WTC11 (cell line): ENCODE measurements around the gene ZNF577. TPM values are rescaled to one million over a fixed set of nuclear protein-coding genes. Genes with fewer than 3 reads are reported as not detected.

Experiments
- ATAC-seq: fragments of 200-7000 bp; cut with Tn5 transposase; 2 replicates; pipeline ENCODE4 v1.10.0; 2021; ENCODE audit warnings: mild to moderate bottlenecking, moderate library complexity
- CTCF ChIA-PET: fragments of 300-600 bp; sonication (Branson Sonifier 250); formaldehyde crosslinking; loops from one replicate; lab custom pipeline; 2021; ENCODE audit warnings: antibody characterized with exemption; lab: Charles Lee
- POLR2A ChIA-PET: fragments of 350-600 bp; sonication (Branson Sonifier 250); formaldehyde crosslinking; loops from one replicate; lab custom pipeline; 2021; ENCODE audit warnings: antibody characterized with exemption; lab: Charles Lee
- DNase-seq: peaks from one replicate; pipeline ENCODE4 v3.0.0; 2021; ENCODE audit warnings: low spot score
- H3K27ac Mint-ChIP-seq: 2 replicates; pipeline ENCODE4 v1.8.0; 2021; ENCODE audit warnings: mixed read lengths
- H3K27me3 Mint-ChIP-seq: 2 replicates; pipeline ENCODE4 v1.8.0; 2021; ENCODE audit warnings: low read depth, mild to moderate bottlenecking, moderate library complexity, mixed read lengths
- H3K36me3 Mint-ChIP-seq: 2 replicates; pipeline ENCODE4 v1.8.0; 2021; ENCODE audit warnings: mixed read lengths
- H3K4me1 Mint-ChIP-seq: 2 replicates; pipeline ENCODE4 v1.8.0; 2022; ENCODE audit warnings: mixed read lengths
- H3K4me3 Mint-ChIP-seq: 2 replicates; pipeline ENCODE4 v1.8.0; 2021; ENCODE audit warnings: mild to moderate bottlenecking, moderate library complexity, mixed read lengths
- H3K9me3 Mint-ChIP-seq: 2 replicates; pipeline ENCODE4 v1.8.0; 2021; ENCODE audit warnings: mixed read lengths
- ESRRA ChIP-seq: sonication (generic); formaldehyde crosslinking; IDR thresholded peaks from 2 replicates; pipeline ENCODE4 v1.8.1; 2022; ENCODE audit warnings: mild to moderate bottlenecking, missing genetic modification reagents, borderline replicate concordance
- ETV6 ChIP-seq: sonication (generic); formaldehyde crosslinking; IDR thresholded peaks from 2 replicates; pipeline ENCODE4 v1.8.1; 2022; ENCODE audit warnings: mild to moderate bottlenecking, missing genetic modification reagents
- GABPB1 ChIP-seq: sonication (generic); formaldehyde crosslinking; IDR thresholded peaks from 2 replicates; pipeline ENCODE4 v1.8.1; 2023; ENCODE audit warnings: mild to moderate bottlenecking, missing genetic modification reagents
- GRHL2 ChIP-seq: fragments of 250-450 bp; sonication (Bioruptor Pico); IDR thresholded peaks from 2 replicates; pipeline ENCODE4 v1.8.0; 2022; ENCODE audit warnings: mild to moderate bottlenecking, moderate library complexity; ENCODE audit not compliant: insufficient replicate concordance, severe bottlenecking
- KAT7 ChIP-seq: sonication (generic); formaldehyde crosslinking; IDR thresholded peaks from 2 replicates; pipeline ENCODE4 v1.8.1; 2023; ENCODE audit warnings: missing genetic modification reagents, mild to moderate bottlenecking, borderline replicate concordance
- MXD4 ChIP-seq: fragments of 250-450 bp; sonication (Bioruptor Pico); IDR thresholded peaks from 2 replicates; pipeline ENCODE4 v1.8.0; 2021; ENCODE audit warnings: mild to moderate bottlenecking, moderate library complexity, borderline replicate concordance
- RELA ChIP-seq: sonication (generic); formaldehyde crosslinking; IDR thresholded peaks from 2 replicates; pipeline ENCODE4 v1.8.1; 2022; ENCODE audit warnings: missing genetic modification reagents, mild to moderate bottlenecking, borderline replicate concordance
- RORB ChIP-seq: fragments of 250-450 bp; sonication (Bioruptor Pico); IDR thresholded peaks from 2 replicates; pipeline ENCODE4 v1.9.0; 2021; ENCODE audit warnings: mild to moderate bottlenecking
- SOX15 ChIP-seq: fragments of 250-450 bp; sonication (Bioruptor Pico); IDR thresholded peaks from 2 replicates; pipeline ENCODE4 v1.9.0; 2021; ENCODE audit warnings: mild to moderate bottlenecking
- ZNF396 ChIP-seq: fragments of 250-450 bp; sonication (Bioruptor Pico); IDR thresholded peaks from 2 replicates; pipeline ENCODE4 v1.8.0; 2021; ENCODE audit warnings: mild to moderate bottlenecking, moderate library complexity, borderline replicate concordance
- total RNA-seq: library from RNA; stranded (reverse); gene quantifications from 3 replicates; pipeline ENCODE4 v1.2.3, GENCODE V29; 2021
- TF ChIP-seq, protein P1 (sequence below): sonication (generic); formaldehyde crosslinking; conservative IDR thresholded peaks from 2 replicates; pipeline ENCODE4 v1.8.1; 2023; ENCODE audit warnings: mild to moderate bottlenecking, low read depth, missing genetic modification reagents, moderate library complexity
- TF ChIP-seq, protein P2 (sequence below): sonication (generic); formaldehyde crosslinking; IDR thresholded peaks from 2 replicates; pipeline ENCODE4 v1.8.0; 2022; ENCODE audit warnings: mild to moderate bottlenecking, missing genetic modification reagents
- TF ChIP-seq, protein P3 (sequence below): sonication (generic); formaldehyde crosslinking; IDR thresholded peaks from 2 replicates; pipeline ENCODE4 v1.8.0; 2022; ENCODE audit warnings: mild to moderate bottlenecking, missing genetic modification reagents
- TF ChIP-seq, protein P4 (sequence below): fragments of 250-450 bp; sonication (Bioruptor Pico); IDR thresholded peaks from 2 replicates; pipeline ENCODE4 v1.9.0; 2021; ENCODE audit warnings: moderate library complexity, mild to moderate bottlenecking, inconsistent platforms, borderline replicate concordance
- TF ChIP-seq, protein P5 (sequence below): fragments of 250-450 bp; sonication (Bioruptor Pico); IDR thresholded peaks from 2 replicates; pipeline ENCODE4 v1.8.0; 2021; ENCODE audit warnings: mild to moderate bottlenecking
- TF ChIP-seq, protein P6 (sequence below): sonication (generic); formaldehyde crosslinking; IDR thresholded peaks from 2 replicates; pipeline ENCODE4 v1.8.1; 2023; ENCODE audit warnings: mild to moderate bottlenecking, missing genetic modification reagents, borderline replicate concordance
- TF ChIP-seq, protein P7 (sequence below): fragments of 250-450 bp; sonication (Bioruptor Pico); IDR thresholded peaks from 2 replicates; pipeline ENCODE4 v1.9.0; 2021; ENCODE audit warnings: mild to moderate bottlenecking, borderline replicate concordance
- TF ChIP-seq, protein P8 (sequence below): sonication (generic); formaldehyde crosslinking; IDR thresholded peaks from 2 replicates; pipeline ENCODE4 v1.8.1; 2023; ENCODE audit warnings: mild to moderate bottlenecking, missing genetic modification reagents, moderate library complexity

The ZNF577 gene
- total RNA-seq, 1 experiment from 2014 or later, result 45.2 TPM

DNA sequence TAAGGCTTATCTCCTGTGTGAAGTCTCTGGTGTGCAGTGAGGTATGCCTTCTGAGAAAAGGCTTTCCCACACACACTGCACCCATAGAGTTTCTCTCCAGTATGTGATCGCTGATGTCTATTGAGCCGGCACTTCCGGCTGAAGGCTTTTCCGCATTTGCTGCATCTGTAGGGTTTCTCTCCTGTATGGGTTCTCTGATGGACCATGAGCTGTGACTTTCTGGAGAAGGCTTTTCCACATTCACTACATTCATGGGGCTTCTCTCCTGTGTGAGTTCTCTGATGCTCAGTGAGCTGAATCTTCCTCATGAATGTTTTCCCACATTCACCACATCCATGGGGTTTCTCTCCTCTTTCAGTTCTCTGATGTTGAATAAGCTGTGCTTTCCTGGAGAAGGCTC is 14.7 kb downstream of the ZNF577 start:
- Mint-ChIP-seq H3K27ac (no peak overlapping the region), H3K4me1 (no peaks in the 10 kb centered on the region), H3K36me3 (peaks cover 100% of the 10 kb centered on the region), H3K9me3 (peaks cover 93% of the 10 kb centered on the region), H3K4me3 (no peak overlapping the region), H3K27me3 (peaks cover 28% of the 10 kb centered on the region)
- no peak for DNase-seq
- POLR2A ChIA-PET, result no interaction called here
- CTCF ChIA-PET, result no interaction called here
- no peak for ATAC-seq
- TF ChIP-seq, protein P1, sequence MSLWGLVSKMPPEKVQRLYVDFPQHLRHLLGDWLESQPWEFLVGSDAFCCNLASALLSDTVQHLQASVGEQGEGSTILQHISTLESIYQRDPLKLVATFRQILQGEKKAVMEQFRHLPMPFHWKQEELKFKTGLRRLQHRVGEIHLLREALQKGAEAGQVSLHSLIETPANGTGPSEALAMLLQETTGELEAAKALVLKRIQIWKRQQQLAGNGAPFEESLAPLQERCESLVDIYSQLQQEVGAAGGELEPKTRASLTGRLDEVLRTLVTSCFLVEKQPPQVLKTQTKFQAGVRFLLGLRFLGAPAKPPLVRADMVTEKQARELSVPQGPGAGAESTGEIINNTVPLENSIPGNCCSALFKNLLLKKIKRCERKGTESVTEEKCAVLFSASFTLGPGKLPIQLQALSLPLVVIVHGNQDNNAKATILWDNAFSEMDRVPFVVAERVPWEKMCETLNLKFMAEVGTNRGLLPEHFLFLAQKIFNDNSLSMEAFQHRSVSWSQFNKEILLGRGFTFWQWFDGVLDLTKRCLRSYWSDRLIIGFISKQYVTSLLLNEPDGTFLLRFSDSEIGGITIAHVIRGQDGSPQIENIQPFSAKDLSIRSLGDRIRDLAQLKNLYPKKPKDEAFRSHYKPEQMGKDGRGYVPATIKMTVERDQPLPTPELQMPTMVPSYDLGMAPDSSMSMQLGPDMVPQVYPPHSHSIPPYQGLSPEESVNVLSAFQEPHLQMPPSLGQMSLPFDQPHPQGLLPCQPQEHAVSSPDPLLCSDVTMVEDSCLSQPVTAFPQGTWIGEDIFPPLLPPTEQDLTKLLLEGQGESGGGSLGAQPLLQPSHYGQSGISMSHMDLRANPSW (CRISPR knock-in tag), result no peak
- TF ChIP-seq, protein P2, sequence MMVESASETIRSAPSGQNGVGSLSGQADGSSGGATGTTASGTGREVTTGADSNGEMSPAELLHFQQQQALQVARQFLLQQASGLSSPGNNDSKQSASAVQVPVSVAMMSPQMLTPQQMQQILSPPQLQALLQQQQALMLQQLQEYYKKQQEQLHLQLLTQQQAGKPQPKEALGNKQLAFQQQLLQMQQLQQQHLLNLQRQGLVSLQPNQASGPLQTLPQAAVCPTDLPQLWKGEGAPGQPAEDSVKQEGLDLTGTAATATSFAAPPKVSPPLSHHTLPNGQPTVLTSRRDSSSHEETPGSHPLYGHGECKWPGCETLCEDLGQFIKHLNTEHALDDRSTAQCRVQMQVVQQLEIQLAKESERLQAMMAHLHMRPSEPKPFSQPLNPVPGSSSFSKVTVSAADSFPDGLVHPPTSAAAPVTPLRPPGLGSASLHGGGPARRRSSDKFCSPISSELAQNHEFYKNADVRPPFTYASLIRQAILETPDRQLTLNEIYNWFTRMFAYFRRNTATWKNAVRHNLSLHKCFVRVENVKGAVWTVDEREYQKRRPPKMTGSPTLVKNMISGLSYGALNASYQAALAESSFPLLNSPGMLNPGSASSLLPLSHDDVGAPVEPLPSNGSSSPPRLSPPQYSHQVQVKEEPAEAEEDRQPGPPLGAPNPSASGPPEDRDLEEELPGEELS (CRISPR knock-in tag), result no peak
- TF ChIP-seq KAT7 (CRISPR knock-in tag) (no peak), ZNF396 (no peak), MXD4 (no peak), ETV6 (CRISPR knock-in tag) (no peak), ESRRA (CRISPR knock-in tag) (no peak), RORB (CRISPR knock-in tag) (no peak), GABPB1 (CRISPR knock-in tag) (no peak), RELA (no peak), GRHL2 (no peak), SOX15 (CRISPR knock-in tag) (no peak)
- TF ChIP-seq, protein P3, sequence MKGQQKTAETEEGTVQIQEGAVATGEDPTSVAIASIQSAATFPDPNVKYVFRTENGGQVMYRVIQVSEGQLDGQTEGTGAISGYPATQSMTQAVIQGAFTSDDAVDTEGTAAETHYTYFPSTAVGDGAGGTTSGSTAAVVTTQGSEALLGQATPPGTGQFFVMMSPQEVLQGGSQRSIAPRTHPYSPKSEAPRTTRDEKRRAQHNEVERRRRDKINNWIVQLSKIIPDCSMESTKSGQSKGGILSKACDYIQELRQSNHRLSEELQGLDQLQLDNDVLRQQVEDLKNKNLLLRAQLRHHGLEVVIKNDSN (CRISPR knock-in tag), result no peak
- TF ChIP-seq, protein P4, sequence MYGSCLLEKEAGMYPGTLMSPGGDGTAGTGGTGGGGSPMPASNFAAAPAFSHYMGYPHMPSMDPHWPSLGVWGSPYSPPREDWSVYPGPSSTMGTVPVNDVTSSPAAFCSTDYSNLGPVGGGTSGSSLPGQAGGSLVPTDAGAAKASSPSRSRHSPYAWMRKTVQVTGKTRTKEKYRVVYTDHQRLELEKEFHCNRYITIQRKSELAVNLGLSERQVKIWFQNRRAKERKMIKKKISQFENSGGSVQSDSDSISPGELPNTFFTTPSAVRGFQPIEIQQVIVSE (CRISPR knock-in tag), result no peak
- TF ChIP-seq, protein P5, sequence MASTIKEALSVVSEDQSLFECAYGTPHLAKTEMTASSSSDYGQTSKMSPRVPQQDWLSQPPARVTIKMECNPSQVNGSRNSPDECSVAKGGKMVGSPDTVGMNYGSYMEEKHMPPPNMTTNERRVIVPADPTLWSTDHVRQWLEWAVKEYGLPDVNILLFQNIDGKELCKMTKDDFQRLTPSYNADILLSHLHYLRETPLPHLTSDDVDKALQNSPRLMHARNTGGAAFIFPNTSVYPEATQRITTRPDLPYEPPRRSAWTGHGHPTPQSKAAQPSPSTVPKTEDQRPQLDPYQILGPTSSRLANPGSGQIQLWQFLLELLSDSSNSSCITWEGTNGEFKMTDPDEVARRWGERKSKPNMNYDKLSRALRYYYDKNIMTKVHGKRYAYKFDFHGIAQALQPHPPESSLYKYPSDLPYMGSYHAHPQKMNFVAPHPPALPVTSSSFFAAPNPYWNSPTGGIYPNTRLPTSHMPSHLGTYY (CRISPR knock-in tag), result no peak
- TF ChIP-seq, protein P6, sequence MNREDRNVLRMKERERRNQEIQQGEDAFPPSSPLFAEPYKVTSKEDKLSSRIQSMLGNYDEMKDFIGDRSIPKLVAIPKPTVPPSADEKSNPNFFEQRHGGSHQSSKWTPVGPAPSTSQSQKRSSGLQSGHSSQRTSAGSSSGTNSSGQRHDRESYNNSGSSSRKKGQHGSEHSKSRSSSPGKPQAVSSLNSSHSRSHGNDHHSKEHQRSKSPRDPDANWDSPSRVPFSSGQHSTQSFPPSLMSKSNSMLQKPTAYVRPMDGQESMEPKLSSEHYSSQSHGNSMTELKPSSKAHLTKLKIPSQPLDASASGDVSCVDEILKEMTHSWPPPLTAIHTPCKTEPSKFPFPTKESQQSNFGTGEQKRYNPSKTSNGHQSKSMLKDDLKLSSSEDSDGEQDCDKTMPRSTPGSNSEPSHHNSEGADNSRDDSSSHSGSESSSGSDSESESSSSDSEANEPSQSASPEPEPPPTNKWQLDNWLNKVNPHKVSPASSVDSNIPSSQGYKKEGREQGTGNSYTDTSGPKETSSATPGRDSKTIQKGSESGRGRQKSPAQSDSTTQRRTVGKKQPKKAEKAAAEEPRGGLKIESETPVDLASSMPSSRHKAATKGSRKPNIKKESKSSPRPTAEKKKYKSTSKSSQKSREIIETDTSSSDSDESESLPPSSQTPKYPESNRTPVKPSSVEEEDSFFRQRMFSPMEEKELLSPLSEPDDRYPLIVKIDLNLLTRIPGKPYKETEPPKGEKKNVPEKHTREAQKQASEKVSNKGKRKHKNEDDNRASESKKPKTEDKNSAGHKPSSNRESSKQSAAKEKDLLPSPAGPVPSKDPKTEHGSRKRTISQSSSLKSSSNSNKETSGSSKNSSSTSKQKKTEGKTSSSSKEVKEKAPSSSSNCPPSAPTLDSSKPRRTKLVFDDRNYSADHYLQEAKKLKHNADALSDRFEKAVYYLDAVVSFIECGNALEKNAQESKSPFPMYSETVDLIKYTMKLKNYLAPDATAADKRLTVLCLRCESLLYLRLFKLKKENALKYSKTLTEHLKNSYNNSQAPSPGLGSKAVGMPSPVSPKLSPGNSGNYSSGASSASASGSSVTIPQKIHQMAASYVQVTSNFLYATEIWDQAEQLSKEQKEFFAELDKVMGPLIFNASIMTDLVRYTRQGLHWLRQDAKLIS, result no peak
- TF ChIP-seq, protein P7, sequence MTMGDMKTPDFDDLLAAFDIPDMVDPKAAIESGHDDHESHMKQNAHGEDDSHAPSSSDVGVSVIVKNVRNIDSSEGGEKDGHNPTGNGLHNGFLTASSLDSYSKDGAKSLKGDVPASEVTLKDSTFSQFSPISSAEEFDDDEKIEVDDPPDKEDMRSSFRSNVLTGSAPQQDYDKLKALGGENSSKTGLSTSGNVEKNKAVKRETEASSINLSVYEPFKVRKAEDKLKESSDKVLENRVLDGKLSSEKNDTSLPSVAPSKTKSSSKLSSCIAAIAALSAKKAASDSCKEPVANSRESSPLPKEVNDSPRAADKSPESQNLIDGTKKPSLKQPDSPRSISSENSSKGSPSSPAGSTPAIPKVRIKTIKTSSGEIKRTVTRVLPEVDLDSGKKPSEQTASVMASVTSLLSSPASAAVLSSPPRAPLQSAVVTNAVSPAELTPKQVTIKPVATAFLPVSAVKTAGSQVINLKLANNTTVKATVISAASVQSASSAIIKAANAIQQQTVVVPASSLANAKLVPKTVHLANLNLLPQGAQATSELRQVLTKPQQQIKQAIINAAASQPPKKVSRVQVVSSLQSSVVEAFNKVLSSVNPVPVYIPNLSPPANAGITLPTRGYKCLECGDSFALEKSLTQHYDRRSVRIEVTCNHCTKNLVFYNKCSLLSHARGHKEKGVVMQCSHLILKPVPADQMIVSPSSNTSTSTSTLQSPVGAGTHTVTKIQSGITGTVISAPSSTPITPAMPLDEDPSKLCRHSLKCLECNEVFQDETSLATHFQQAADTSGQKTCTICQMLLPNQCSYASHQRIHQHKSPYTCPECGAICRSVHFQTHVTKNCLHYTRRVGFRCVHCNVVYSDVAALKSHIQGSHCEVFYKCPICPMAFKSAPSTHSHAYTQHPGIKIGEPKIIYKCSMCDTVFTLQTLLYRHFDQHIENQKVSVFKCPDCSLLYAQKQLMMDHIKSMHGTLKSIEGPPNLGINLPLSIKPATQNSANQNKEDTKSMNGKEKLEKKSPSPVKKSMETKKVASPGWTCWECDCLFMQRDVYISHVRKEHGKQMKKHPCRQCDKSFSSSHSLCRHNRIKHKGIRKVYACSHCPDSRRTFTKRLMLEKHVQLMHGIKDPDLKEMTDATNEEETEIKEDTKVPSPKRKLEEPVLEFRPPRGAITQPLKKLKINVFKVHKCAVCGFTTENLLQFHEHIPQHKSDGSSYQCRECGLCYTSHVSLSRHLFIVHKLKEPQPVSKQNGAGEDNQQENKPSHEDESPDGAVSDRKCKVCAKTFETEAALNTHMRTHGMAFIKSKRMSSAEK (CRISPR knock-in tag), result no peak
- TF ChIP-seq, protein P8, sequence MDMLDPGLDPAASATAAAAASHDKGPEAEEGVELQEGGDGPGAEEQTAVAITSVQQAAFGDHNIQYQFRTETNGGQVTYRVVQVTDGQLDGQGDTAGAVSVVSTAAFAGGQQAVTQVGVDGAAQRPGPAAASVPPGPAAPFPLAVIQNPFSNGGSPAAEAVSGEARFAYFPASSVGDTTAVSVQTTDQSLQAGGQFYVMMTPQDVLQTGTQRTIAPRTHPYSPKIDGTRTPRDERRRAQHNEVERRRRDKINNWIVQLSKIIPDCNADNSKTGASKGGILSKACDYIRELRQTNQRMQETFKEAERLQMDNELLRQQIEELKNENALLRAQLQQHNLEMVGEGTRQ (CRISPR knock-in tag), result no peak
